ENCODE results near the gene ATG16L1.

Gene ATG16L1

DNA sequence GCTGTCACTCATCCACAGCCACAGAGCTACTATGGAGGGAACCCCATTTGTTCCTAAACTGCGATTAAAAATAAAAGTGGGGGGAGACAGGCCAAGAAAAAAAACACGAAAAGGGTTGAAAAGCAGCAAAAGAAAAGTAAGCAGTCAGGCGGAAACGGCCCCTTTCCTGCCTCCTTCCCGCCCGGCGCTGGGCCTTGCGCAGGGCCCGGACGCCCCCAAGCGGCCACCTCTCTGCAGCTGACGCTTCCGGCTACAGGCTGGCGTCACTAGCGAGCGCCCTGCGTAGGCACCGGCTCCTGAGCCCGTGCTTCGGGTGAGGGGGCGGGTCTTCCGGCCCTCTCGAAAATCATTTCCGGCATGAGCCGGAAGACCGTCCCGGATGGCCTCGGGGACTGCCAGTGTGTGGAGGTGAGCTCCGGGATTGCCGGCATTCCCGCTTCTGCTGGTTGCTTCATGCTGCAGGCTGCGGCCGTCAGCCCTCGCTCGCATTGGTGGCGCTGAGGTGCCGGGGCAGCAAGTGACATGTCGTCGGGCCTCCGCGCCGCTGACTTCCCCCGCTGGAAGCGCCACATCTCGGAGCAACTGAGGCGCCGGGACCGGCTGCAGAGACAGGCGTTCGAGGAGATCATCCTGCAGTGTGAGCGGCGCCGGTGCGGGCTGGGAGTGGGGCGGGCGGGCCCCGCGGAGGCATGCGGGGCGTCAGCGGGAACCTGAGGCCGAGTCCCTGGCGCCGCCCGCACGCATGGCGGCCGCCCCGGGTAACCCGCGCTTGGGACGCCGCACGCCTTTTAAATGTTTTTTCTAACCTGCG, at the start of gene ATG16L1:
Gene ATG16L1 (plus strand): TSS at position 368 of the 811 bp plus-strand sequence. CDS start 155 bp downstream, at position 523.
- DNase-seq (ENCODE audit: low read depth) = peak; percentile 89
- TF ChIP-seq, protein P1, sequence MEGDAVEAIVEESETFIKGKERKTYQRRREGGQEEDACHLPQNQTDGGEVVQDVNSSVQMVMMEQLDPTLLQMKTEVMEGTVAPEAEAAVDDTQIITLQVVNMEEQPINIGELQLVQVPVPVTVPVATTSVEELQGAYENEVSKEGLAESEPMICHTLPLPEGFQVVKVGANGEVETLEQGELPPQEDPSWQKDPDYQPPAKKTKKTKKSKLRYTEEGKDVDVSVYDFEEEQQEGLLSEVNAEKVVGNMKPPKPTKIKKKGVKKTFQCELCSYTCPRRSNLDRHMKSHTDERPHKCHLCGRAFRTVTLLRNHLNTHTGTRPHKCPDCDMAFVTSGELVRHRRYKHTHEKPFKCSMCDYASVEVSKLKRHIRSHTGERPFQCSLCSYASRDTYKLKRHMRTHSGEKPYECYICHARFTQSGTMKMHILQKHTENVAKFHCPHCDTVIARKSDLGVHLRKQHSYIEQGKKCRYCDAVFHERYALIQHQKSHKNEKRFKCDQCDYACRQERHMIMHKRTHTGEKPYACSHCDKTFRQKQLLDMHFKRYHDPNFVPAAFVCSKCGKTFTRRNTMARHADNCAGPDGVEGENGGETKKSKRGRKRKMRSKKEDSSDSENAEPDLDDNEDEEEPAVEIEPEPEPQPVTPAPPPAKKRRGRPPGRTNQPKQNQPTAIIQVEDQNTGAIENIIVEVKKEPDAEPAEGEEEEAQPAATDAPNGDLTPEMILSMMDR (IDR thresholded peaks at IDR 0.05; ENCODE audit: low read depth, low read length, missing control alignments) = peak; percentile 90
- H3K4me3 ChIP-seq (ENCODE audit: low read depth, low read length) = peak within 1 kb of the TSS; percentile 97

DNA sequence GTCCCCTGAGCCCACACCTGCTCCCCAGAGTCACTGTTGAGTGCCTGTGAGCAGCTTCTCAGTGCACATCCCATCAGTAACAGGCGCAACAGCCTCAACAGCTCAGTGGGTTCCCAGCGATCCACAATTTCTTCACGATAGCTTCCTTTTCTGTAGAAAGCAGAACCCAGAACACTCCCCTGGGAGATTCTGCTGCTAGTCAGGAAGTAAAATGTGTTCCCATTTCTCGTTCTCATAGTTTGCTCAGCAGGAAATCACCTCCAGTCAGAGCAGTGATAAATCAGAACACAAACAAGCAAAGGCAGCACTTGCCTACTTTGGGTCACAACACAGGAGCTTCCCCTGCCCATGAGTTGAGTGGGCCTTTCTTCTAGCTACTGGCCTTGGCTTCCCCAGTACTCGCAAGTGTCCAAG, 48.9 kb upstream of the ATG16L1 start:
- no peak overlapping the region for H3K4me3 ChIP-seq (ENCODE audit: low read depth, low read length)
- no peak for DNase-seq (ENCODE audit: low read depth)
- TF ChIP-seq, protein P1 (IDR thresholded peaks at IDR 0.05; ENCODE audit: low read depth, low read length, missing control alignments) = no peak

DNA sequence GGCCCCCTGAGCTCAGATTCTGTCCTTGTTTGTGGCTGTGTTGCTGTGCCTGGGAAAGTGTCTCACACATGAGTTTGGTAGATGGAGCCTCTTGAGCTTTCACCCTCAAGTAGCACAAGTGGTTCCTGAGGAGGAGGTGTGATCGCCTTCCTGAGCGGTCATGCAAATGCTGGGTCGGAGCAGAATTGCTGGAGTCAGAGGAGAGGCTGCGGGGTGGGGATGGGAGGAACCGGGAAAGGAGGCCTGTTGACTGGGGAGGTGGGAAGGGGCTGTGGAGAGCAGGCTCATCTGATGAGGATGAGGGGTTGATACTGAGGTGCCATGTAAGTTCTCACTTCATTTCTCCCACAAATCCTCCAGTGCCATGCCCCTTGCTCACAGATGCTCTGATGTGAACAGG, 48.4 kb upstream of the ATG16L1 start:
- DNase-seq (ENCODE audit: low read depth) = no peak
- TF ChIP-seq, protein P1 (IDR thresholded peaks at IDR 0.05; ENCODE audit: low read depth, low read length, missing control alignments) = no peak
- H3K4me3 ChIP-seq (ENCODE audit: low read depth, low read length) = no peak overlapping the region

DNA sequence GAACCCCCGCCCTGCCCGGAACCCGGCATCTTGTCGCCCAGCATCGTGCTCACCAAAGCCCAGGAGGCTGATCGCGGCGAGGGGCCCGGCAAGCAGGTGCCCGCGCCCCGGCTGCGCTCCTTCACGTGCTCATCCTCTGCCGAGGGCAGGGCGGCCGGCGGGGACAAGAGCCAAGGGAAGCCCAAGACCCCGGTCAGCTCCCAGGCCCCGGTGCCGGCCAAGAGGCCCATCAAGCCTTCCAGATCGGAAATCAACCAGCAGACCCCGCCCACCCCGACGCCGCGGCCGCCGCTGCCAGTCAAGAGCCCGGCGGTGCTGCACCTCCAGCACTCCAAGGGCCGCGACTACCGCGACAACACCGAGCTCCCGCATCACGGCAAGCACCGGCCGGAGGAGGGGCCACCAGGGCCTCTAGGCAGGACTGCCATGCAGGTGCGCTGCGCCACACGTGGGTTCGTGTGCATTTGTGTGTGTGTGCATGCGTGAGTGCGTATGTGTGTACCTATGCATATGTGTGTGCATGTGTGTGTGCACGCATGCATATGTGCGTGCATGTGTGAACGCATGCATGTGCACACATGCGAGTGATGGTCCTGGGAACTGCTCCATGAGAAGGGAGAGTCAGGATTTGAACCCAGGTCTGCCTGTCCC, 47.1 kb upstream of the ATG16L1 start:
- TF ChIP-seq, protein P1 (IDR thresholded peaks at IDR 0.05; ENCODE audit: low read depth, low read length, missing control alignments) = no peak
- H3K4me3 ChIP-seq (ENCODE audit: low read depth, low read length) = no peak overlapping the region
- no peak for DNase-seq (ENCODE audit: low read depth)

DNA sequence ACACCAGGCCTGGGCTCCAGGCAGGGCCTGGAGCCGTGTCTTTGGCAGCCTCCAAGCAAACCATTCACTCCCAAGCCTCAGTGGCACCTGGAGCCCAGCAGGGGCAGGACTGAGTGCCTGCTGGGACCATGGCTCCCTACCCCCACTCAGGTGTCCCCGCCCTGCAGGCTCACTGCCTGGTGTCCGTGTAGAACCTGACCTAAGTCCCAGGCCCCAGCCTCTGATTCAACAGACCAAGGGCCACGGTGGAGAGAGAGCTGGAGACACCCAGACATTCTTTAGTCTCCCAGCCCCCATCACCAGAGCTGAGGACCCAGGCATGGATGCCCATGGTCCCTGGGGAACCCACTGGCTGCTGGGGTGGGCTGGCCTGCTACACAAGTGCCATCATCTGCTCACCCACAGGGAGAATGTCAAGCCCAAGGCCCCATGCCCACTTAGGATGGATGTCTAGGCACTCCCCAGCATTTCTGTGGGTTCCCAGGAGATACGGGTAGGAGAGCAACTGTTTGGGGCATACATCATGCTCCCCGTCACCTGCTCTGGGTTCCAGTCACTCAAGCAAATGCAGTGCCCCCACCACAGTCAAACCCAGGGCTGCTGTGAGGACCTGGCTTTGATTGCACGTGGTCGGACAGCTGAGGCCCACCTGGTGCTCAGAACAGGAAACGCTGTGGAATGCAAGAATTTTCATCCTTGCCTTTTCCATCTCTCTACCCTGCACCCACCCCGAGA, 42.9 kb upstream of the ATG16L1 start:
- TF ChIP-seq, protein P1 (IDR thresholded peaks at IDR 0.05; ENCODE audit: low read depth, low read length, missing control alignments) = peak; percentile 21
- no peak for DNase-seq (ENCODE audit: low read depth)
- no peak overlapping the region for H3K4me3 ChIP-seq (ENCODE audit: low read depth, low read length)

DNA sequence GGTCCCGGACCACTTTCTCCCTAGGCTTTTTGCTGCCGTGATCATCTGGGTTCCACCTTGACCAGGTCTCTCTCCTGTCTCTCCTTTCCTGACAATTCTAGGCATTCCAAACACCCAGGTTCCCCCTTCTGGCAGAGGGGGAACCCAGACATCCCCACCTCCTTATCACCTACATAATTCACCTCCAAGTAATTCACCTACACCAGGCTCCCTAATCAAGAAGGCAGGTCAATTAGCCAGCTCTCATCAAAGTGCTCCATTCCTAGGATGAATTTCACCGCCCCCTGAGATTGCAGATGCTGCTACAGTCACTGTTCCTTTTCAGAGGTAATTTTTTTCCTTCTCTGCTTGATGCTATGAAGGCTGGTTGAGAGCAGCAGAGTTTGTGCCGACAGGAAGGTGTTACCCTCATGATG, 42.3 kb upstream of the ATG16L1 start:
- no peak for DNase-seq (ENCODE audit: low read depth)
- no peak overlapping the region for H3K4me3 ChIP-seq (ENCODE audit: low read depth, low read length)

More for the DNA sequence above, 42.3 kb upstream of the ATG16L1 start:
- TF ChIP-seq, protein P1 (IDR thresholded peaks at IDR 0.05; ENCODE audit: low read depth, low read length, missing control alignments) = no peak
